AG20443 (cell line): Measurements from ENCODE around the gene SPINK14.

Source experiments
- DNase-seq: peaks from one replicate; pipeline ENCODE4 v3.0.0; 2012; ENCODE audit warnings: low spot score, mixed read lengths

Gene SPINK14

GRCh38 chr5:148168246-148168645 is at the start of gene SPINK14:
SPINK14 (plus strand) TSS chr5:148168546; CDS start chr5:148169733, 1,187 bp downstream.
- DNase-seq = no peak

- DNase-seq = no peak
These were observed 48.0 kb upstream of the SPINK14 start for GRCh38 chr5:148120317-148120716.

GRCh38 chr5:148125641-148126040 is 42.7 kb upstream of the SPINK14 start:
- peak; percentile 13 for DNase-seq

- no peak for DNase-seq
These were observed 33.0 kb upstream of the SPINK14 start for GRCh38 chr5:148135091-148136048.

- no peak for DNase-seq
These were observed 27.5 kb upstream of the SPINK14 start for GRCh38 chr5:148140846-148141245.

- no peak for DNase-seq
These were observed 26.7 kb upstream of the SPINK14 start for GRCh38 chr5:148141645-148142044.

- DNase-seq = no peak
These were observed 22.4 kb upstream of the SPINK14 start for GRCh38 chr5:148145916-148146315.

- no peak for DNase-seq
These were observed 21.9 kb upstream of the SPINK14 start for GRCh38 chr5:148146487-148146886.

- DNase-seq = no peak
These were observed 20.9 kb upstream of the SPINK14 start for GRCh38 chr5:148147415-148147814.

- no peak for DNase-seq
These were observed 16.5 kb upstream of the SPINK14 start for GRCh38 chr5:148151872-148152271.

GRCh38 chr5:148152781-148153180 is 15.6 kb upstream of the SPINK14 start:
- DNase-seq = no peak

- DNase-seq = no peak
These were observed 11.7 kb upstream of the SPINK14 start for GRCh38 chr5:148156609-148157008.

GRCh38 chr5:148162038-148162437 is 6.3 kb upstream of the SPINK14 start:
- no peak for DNase-seq

GRCh38 chr5:148163345-148163744 is 5.0 kb upstream of the SPINK14 start:
- no peak for DNase-seq

- no peak for DNase-seq
These were observed 1.6 kb upstream of the SPINK14 start for GRCh38 chr5:148166550-148167283.

- DNase-seq = no peak
These were observed 4.0 kb downstream of the SPINK14 start for GRCh38 chr5:148172377-148172776.

GRCh38 chr5:148176480-148176879 is 8.1 kb downstream of the SPINK14 start:
- DNase-seq = no peak

GRCh38 chr5:148177207-148177606 is 8.9 kb downstream of the SPINK14 start:
- DNase-seq = no peak

- peak; percentile 11 for DNase-seq
These were observed 11.0 kb downstream of the SPINK14 start for GRCh38 chr5:148179234-148179824.

GRCh38 chr5:148186248-148187003 is 18.1 kb downstream of the SPINK14 start:
- DNase-seq = peak; percentile 9

GRCh38 chr5:148191010-148191409 is 22.7 kb downstream of the SPINK14 start:
- no peak for DNase-seq

GRCh38 chr5:148193202-148193601 is 24.9 kb downstream of the SPINK14 start:
- no peak for DNase-seq
